GM23248 (cell line): ENCODE data around the gene TARBP1. TPM values are rescaled to one million over a fixed set of nuclear protein-coding genes. Genes with fewer than 3 reads are reported as not detected.

Source experiments
- DNase-seq: peaks from one replicate; pipeline ENCODE4 v3.0.0-alpha.2; 2015
- H2AFZ ChIP-seq: fragments of 200-600 bp; sonication (generic); 2 replicates; pipeline ENCODE4 v1.6.1; 2016; ENCODE audit warnings: antibody characterized with exemption
- H3F3A ChIP-seq: fragments of 200-600 bp; sonication (generic); 2 replicates; pipeline ENCODE4 v1.6.1; 2016; ENCODE audit warnings: mild to moderate bottlenecking, antibody characterized with exemption, mixed run types; ENCODE audit not compliant: insufficient read depth
- H3K27ac ChIP-seq: fragments of 200-600 bp; sonication (generic); 2 replicates; pipeline ENCODE4 v1.5.1; 2016; ENCODE audit warnings: mild to moderate bottlenecking
- H3K27me3 ChIP-seq: fragments of 200-600 bp; sonication (generic); replicated peaks from 2 replicates; pipeline ENCODE4 v1.6.1; 2016; ENCODE audit warnings: mild to moderate bottlenecking; ENCODE audit not compliant: insufficient read depth
- H3K36me3 ChIP-seq: fragments of 200-600 bp; sonication (generic); 2 replicates; pipeline ENCODE4 v1.6.1; 2016; ENCODE audit warnings: low read depth, mild to moderate bottlenecking
- H3K4me1 ChIP-seq: fragments of 200-600 bp; sonication (generic); 2 replicates; pipeline ENCODE4 v1.6.1; 2016; ENCODE audit warnings: mild to moderate bottlenecking; ENCODE audit not compliant: insufficient read depth
- H3K4me2 ChIP-seq: fragments of 200-600 bp; sonication (generic); one replicate; pipeline ENCODE4 v1.6.1; 2016; ENCODE audit warnings: mild to moderate bottlenecking; ENCODE audit not compliant: unreplicated experiment
- H3K4me3 ChIP-seq: fragments of 200-600 bp; sonication (generic); 2 replicates; pipeline ENCODE4 v1.5.1; 2016; ENCODE audit warnings: mild to moderate bottlenecking
- H3K79me2 ChIP-seq: fragments of 200-600 bp; sonication (generic); 2 replicates; pipeline ENCODE4 v1.6.1; 2016; ENCODE audit warnings: mild to moderate bottlenecking; ENCODE audit not compliant: insufficient read depth
- H3K9ac ChIP-seq: fragments of 200-600 bp; sonication (generic); 2 replicates; pipeline ENCODE4 v1.6.1; 2016; ENCODE audit warnings: mild to moderate bottlenecking
- H3K9me2 ChIP-seq: fragments of 200-600 bp; sonication (generic); 2 replicates; pipeline ENCODE4 v1.6.1; 2016; ENCODE audit warnings: mixed run types, mild to moderate bottlenecking, moderate library complexity; ENCODE audit not compliant: insufficient read depth
- H3K9me3 ChIP-seq: fragments of 200-600 bp; sonication (generic); one replicate; pipeline ENCODE4 v1.6.1; 2017; ENCODE audit warnings: low read depth
- H4K20me1 ChIP-seq: fragments of 200-600 bp; sonication (generic); 2 replicates; pipeline ENCODE4 v1.6.0; 2016; ENCODE audit not compliant: insufficient read depth
- EZH2 ChIP-seq: fragments of 200-600 bp; sonication (generic); IDR thresholded peaks from 2 replicates; pipeline ENCODE4 v1.6.1; 2018; ENCODE audit warnings: antibody characterized with exemption, mild to moderate bottlenecking; ENCODE audit not compliant: insufficient read depth, poor library complexity, severe bottlenecking
- EZH2phosphoT487 ChIP-seq: fragments of 200-600 bp; sonication (generic); IDR thresholded peaks from 2 replicates; pipeline ENCODE4 v1.6.1; 2018; ENCODE audit warnings: antibody characterized with exemption, moderate library complexity, mild to moderate bottlenecking, low read depth; ENCODE audit not compliant: insufficient read depth
- WGBS, 2 experiments: methylation state at CpG; one replicate each; pipeline ENCODE4 v1.1.6; 2015 to 2017; ENCODE audit warnings: low lambda C conversion rate in 2 of 2, low coverage in 1 of 2; ENCODE audit errors: missing lambda C conversion rate in 2 of 2; 5-methylcytosine and 5-hydroxymethylcytosine counted together
- in situ Hi-C: fragments of 300-500 bp; cut with MboI; formaldehyde crosslinking; loops from 2 replicates; pipeline ENCODE4 v1.15.0; 2020
- polyA plus RNA-seq: library from polyadenylated mRNA; unstranded; fragments of >200 nt; fragmentation: Nextera tagmentation; extraction: Ambion mirVana; gene quantifications from 2 replicates; pipeline ENCODE4 v1.2.1, GENCODE V29; 2016
- total RNA-seq: library from RNA; depleted of rRNA; stranded (reverse); fragments of >200 nt; shearing (Covaris generic); gene quantifications from 2 replicates; pipeline ENCODE4 v1.2.3, GENCODE V29; 2014

TARBP1 gene
- total and polyA plus RNA-seq, 2 experiments from 2014 or later = 5.2 to 11.9 TPM

DNA sequence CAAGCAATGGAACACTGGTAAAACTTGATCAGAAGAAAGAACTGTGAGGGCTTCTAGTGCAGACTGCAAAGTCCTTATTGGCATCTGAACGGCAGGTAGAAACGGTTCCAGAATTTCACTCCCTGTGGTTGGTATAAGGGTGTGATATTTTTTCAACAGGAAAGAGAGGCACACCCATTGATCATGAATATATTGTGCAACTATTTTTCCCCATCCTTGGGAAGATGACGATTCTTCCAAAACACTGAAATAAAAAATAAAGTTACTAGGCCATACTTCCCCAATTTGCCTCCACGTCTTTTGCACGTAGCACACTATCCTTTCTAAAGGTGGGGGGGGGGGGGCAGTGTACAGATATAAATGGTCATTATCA is 49.6 kb downstream of the TARBP1 start:
- H3K27ac ChIP-seq = no peak overlapping the region
- in situ Hi-C loops = no loop called here
- no peak for TF ChIP-seq EZH2phosphoT487
- no peak for TF ChIP-seq EZH2
- H3K36me3 ChIP-seq = peaks cover 16% of the 10 kb centered on the region
- H3K27me3 ChIP-seq = no peaks in the 10 kb centered on the region
- H3K4me3 ChIP-seq = no peak overlapping the region
- no peak overlapping the region for H3K9ac ChIP-seq
- H3K4me1 ChIP-seq = peaks cover 9% of the 10 kb centered on the region; the same call in 1 of the 2 replicates
- no peak for DNase-seq
- H4K20me1 ChIP-seq = no peaks in the 10 kb centered on the region
- no peak overlapping the region for H2AFZ ChIP-seq
- peaks cover 7% of the 10 kb centered on the region; the same call in 1 of the 2 replicates for H3F3A ChIP-seq
- no peak overlapping the region for H3K4me2 ChIP-seq
- H3K9me2 ChIP-seq = no peaks in the 10 kb centered on the region
- no peaks in the 10 kb centered on the region for H3K9me3 ChIP-seq
- H3K79me2 ChIP-seq = no peaks in the 10 kb centered on the region
- WGBS, 2 experiments = 98% methylated on average over 5 of the region's 5 CpGs

DNA sequence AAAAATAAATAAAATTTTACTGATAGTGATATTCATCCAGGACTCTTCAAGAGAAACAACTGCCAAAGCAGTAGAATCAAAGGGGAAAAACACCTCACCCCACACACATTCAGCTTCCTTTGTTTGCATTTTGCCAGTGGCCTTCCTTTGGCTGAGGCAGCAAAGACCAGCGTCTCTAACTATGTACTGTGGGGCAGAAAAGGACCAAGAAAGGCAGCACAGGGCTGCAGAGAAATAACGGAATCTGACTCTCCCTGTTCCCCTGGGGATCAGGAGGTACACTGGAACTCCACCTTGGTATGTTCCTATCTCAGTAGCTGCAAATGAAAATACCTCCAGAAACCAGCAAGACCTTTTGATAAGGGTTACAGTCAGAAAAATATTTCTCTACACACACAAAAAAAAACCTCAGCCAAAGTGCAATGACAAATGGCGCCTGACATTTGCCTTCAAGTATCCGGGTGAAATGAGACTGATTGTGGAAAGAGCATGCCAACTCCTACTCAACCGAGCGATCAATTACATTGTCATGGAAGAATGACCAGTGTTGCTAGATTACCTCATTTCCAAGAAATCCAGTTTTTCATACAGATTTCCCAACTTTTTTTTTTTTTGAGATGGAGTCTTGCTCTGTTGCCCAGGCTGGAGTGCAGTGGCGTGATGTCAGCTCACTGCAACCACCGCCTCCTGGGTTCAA is 50.9 kb downstream of the TARBP1 start:
- Histone ChIP-seq H3K4me1 (no peaks in the 10 kb centered on the region), H3K36me3 (peaks cover 16% of the 10 kb centered on the region), H3K9me2 (no peaks in the 10 kb centered on the region), H3K27me3 (no peaks in the 10 kb centered on the region), H3K79me2 (no peaks in the 10 kb centered on the region), H3K4me2 (no peak overlapping the region), H2AFZ (no peak overlapping the region), H3K27ac (no peak overlapping the region), H3K4me3 (no peak overlapping the region), H4K20me1 (no peaks in the 10 kb centered on the region), H3K9me3 (no peaks in the 10 kb centered on the region), H3K9ac (no peak overlapping the region), H3F3A (no peaks in the 10 kb centered on the region)
- no peak for DNase-seq
- no peak for TF ChIP-seq EZH2phosphoT487
- TF ChIP-seq EZH2 = no peak
- in situ Hi-C loops = no loop called here
- 89 to 90% methylated on average over 6 to 8 of the region's 8 CpGs for WGBS, 2 experiments

DNA sequence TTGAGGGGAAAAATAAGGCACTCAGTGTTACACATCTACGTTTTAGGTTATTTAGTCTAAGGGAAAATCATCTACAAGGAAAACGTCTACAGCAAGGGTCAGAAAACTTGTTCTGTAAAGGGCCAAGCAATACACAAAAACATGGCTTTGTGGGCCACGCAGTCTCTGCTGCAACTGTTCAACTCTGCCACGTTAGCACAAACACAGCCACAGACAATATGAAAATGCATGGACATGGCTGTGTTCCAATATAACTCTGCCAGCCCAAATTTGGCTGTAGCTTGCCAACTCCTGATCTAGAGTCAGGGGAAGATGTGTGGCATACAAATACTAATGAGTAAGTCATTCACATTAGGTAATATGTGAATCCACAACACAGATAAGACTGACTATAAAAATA is 65.0 kb downstream of the TARBP1 start:
- no peak overlapping the region for H3K4me3 ChIP-seq
- H3K4me1 ChIP-seq = no peaks in the 10 kb centered on the region
- no peak overlapping the region for H2AFZ ChIP-seq
- H3K79me2 ChIP-seq = no peaks in the 10 kb centered on the region
- H3K9me3 ChIP-seq = no peaks in the 10 kb centered on the region
- WGBS, 2 experiments = 88 to 93% methylated on average over 4 of the region's 4 CpGs
- no peaks in the 10 kb centered on the region for H3K9me2 ChIP-seq
- TF ChIP-seq EZH2phosphoT487 = no peak
- no peak for TF ChIP-seq EZH2
- no peaks in the 10 kb centered on the region for H4K20me1 ChIP-seq
- no peak overlapping the region for H3K27ac ChIP-seq
- no peaks in the 10 kb centered on the region for H3K36me3 ChIP-seq
- H3F3A ChIP-seq = no peaks in the 10 kb centered on the region
- no peaks in the 10 kb centered on the region for H3K27me3 ChIP-seq
- no peak for DNase-seq
- H3K9ac ChIP-seq = no peak overlapping the region
- in situ Hi-C loops = no loop called here
- no peak overlapping the region for H3K4me2 ChIP-seq

DNA sequence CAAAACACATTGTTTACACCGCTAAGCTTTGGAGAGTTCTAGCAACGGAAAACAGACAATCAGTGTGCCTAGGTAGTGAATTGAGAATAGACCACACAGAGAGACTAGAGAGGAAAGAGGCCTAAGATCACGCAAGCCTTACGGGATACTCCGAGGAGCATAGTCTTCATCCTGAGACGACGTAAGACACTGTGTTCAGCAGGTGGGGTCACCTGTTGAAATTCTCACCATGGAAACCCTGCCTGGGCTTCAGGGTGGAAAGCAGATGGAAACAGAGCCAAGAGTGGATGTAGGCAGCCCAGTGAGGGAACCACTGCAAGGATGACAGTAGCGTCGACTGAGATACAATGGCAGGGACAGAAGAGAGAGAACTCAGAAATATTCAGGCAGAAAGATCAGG is 65.5 kb downstream of the TARBP1 start:
- no peaks in the 10 kb centered on the region for H4K20me1 ChIP-seq
- H3K27ac ChIP-seq = no peak overlapping the region
- H3K9me2 ChIP-seq = no peaks in the 10 kb centered on the region
- 94% methylated on average over 9 of the region's 9 CpGs for WGBS, 2 experiments
- H3K4me2 ChIP-seq = no peak overlapping the region
- no peaks in the 10 kb centered on the region for H3K79me2 ChIP-seq
- no peaks in the 10 kb centered on the region for H3K36me3 ChIP-seq
- H3F3A ChIP-seq = no peaks in the 10 kb centered on the region
- no peaks in the 10 kb centered on the region for H3K27me3 ChIP-seq
- in situ Hi-C loops = no loop called here
- H2AFZ ChIP-seq = no peak overlapping the region
- TF ChIP-seq EZH2phosphoT487 (no peak), EZH2 (no peak)
- H3K9ac ChIP-seq = no peak overlapping the region
- H3K9me3 ChIP-seq = no peaks in the 10 kb centered on the region
- no peak for DNase-seq
- no peak overlapping the region for H3K4me3 ChIP-seq
- no peaks in the 10 kb centered on the region for H3K4me1 ChIP-seq

DNA sequence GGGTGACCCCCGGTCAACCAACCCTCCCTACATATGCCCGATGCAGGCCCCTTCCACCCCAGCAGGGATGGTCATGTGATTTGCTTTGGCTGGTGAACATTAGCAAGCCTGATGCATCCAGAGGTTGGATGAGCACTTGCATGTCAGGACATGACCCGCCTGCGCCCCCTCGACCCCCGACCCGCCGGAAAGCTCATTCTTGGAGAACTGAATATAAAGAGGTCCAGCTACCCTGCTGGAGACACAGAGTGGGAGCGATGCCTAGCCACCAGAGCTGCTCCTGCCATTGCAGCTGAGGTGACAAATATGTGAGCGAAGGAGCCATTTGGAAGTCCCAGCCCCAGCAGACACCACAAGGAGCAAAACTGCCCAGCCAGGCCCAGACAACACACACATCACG is 66.1 kb downstream of the TARBP1 start:
- Histone ChIP-seq H3K27ac (no peak overlapping the region), H3K79me2 (no peaks in the 10 kb centered on the region), H3F3A (no peaks in the 10 kb centered on the region), H3K4me1 (no peaks in the 10 kb centered on the region), H3K9ac (no peak overlapping the region), H3K9me2 (no peaks in the 10 kb centered on the region), H3K4me2 (no peak overlapping the region), H4K20me1 (no peaks in the 10 kb centered on the region), H3K36me3 (no peaks in the 10 kb centered on the region), H3K9me3 (no peaks in the 10 kb centered on the region), H3K4me3 (no peak overlapping the region), H3K27me3 (no peaks in the 10 kb centered on the region), H2AFZ (no peak overlapping the region)
- in situ Hi-C loops = no loop called here
- TF ChIP-seq EZH2phosphoT487 = no peak
- no peak for TF ChIP-seq EZH2
- WGBS, 2 experiments = 96 to 97% methylated on average over 11 of the region's 11 CpGs
- DNase-seq = no peak
